Memory B cell (primary cell): Measurements from ENCODE around the gene FST.

Source experiments
- ATAC-seq: fragments of 150-1000 bp; cut with Tn5 transposase; 2 replicates; pipeline ENCODE4 v1.10.0; 2021; ENCODE audit warnings: low read depth, mild to moderate bottlenecking, moderate library complexity
- DNase-seq, 2 donors: peaks; one replicate each; pipeline ENCODE4 v3.0.0; 2022; ENCODE audit warnings: low spot score in 2 of 2
- H3K27ac Mint-ChIP-seq: one replicate; pipeline ENCODE4 v1.8.0; 2022; ENCODE audit warnings: mild to moderate bottlenecking, moderate library complexity, mixed read lengths
- H3K27me3 Mint-ChIP-seq: one replicate; pipeline ENCODE4 v1.8.0; 2022; ENCODE audit warnings: mixed read lengths
- H3K36me3 Mint-ChIP-seq: one replicate; pipeline ENCODE4 v1.8.0; 2022; ENCODE audit warnings: mild to moderate bottlenecking, mixed read lengths
- H3K4me1 Mint-ChIP-seq: one replicate; pipeline ENCODE4 v1.8.0; 2022; ENCODE audit warnings: mixed read lengths
- H3K4me3 Mint-ChIP-seq: one replicate; pipeline ENCODE4 v1.8.0; 2022; ENCODE audit warnings: mild to moderate bottlenecking, moderate library complexity, mixed read lengths
- H3K9me3 Mint-ChIP-seq: one replicate; pipeline ENCODE4 v1.8.0; 2022; ENCODE audit warnings: mixed read lengths

The FST gene

GRCh38 chr5:53479590-53480415 is 626 bp upstream of the FST start:
- H3K27ac Mint-ChIP-seq, result no peak overlapping the region
- H3K9me3 Mint-ChIP-seq, result no peaks in the 10 kb centered on the region
- peak overlapping the region; percentile 81 for H3K4me3 Mint-ChIP-seq
- peaks cover 26% of the 10 kb centered on the region for H3K4me1 Mint-ChIP-seq
- H3K36me3 Mint-ChIP-seq, result peaks cover 4% of the 10 kb centered on the region
- ATAC-seq, result no peak
- peak in 1 of 2 donors; percentile 28 for DNase-seq
- H3K27me3 Mint-ChIP-seq, result peaks cover 23% of the 10 kb centered on the region

- peaks cover 21% of the 10 kb centered on the region for H3K27me3 Mint-ChIP-seq
- H3K4me3 Mint-ChIP-seq, result peak overlapping the region; percentile 92
- no peak for ATAC-seq
- DNase-seq, result no peak
- no peak overlapping the region for H3K27ac Mint-ChIP-seq
- no peaks in the 10 kb centered on the region for H3K9me3 Mint-ChIP-seq
- peaks cover 26% of the 10 kb centered on the region for H3K4me1 Mint-ChIP-seq
- peaks cover 4% of the 10 kb centered on the region for H3K36me3 Mint-ChIP-seq
These were observed 894 bp downstream of the FST start for GRCh38 chr5:53481159-53481886.

DNA sequence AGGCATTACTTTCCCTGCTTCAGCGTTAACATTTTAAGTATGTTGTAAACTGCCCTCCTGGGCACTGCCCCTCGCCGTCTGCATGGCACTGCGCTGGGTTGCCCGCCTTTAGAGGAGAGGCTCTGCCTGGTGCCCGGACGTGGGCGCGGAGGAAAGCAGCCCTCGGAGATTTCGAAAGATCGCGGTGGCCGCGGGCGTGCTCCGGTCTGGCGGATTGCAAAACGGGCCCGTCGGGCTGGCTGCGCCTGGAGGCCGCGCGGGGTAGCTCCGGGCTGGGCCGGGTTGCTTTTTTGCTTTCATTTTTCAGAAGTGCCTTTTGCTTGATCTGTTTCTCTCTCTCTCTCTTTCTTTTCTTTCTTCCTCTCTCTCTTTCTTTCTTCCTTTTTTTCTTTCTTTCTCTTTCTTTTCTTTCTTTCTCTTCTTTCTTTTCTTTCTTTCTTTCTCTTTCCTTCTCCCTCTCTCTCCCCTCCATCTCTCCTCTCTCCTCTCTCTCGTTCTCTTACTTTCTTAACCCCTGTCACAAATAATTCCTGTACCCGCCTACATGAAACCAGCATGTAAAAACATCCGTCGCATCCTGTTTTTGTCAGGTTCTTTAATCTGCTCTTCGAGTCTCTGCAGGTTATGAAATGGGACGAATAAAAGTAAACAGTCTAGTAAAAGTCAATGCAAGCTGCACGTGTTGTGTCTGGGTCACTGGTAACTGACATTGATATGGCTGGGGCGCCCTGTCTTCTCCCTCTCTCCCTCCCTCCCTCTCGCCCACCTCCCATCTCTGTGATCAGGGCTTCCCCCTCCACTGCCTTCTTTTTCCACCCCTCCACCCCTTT is 1.7 kb downstream of the FST start:
- peaks cover 26% of the 10 kb centered on the region for H3K4me1 Mint-ChIP-seq
- peaks cover 4% of the 10 kb centered on the region for H3K36me3 Mint-ChIP-seq
- peak overlapping the region; percentile 39 for H3K27ac Mint-ChIP-seq
- ATAC-seq (peak; percentile 69), DNase-seq (peak in 1 of 2 donors; percentile 41)
- H3K4me3 Mint-ChIP-seq, result peak overlapping the region; percentile 92
- H3K27me3 Mint-ChIP-seq, result peaks cover 20% of the 10 kb centered on the region
- H3K9me3 Mint-ChIP-seq, result no peaks in the 10 kb centered on the region

GRCh38 chr5:53482717-53483638 is 2.5 kb downstream of the FST start:
- Mint-ChIP-seq H3K27ac (peak overlapping the region; percentile 39), H3K4me3 (peak overlapping the region; percentile 92), H3K27me3 (peaks cover 24% of the 10 kb centered on the region), H3K4me1 (peaks cover 26% of the 10 kb centered on the region), H3K36me3 (peaks cover 4% of the 10 kb centered on the region), H3K9me3 (no peaks in the 10 kb centered on the region)
- DNase-seq, result no peak
- ATAC-seq, result peak; percentile 21

DNA sequence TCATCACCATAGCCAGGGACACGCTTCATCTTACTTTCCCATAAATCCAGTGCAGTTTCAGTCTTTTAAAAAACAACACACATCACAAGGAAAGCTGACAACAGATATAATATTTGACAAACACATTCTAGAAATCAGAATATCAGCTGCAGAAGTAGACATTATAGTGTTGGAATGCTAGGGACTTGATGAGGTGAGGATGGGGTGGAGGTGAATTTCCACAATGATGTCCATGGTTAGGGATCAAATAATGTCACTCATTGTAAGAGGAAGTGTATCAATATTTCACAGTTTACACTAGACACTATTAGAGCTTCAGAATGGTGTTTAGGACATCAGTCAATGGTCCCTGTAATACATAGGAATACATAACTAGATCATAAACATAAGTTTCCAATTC is 7.0 kb downstream of the FST start:
- ATAC-seq (no peak), DNase-seq (no peak)
- Mint-ChIP-seq H3K4me1 (peaks cover 7% of the 10 kb centered on the region), H3K27ac (no peak overlapping the region), H3K4me3 (no peak overlapping the region), H3K9me3 (no peaks in the 10 kb centered on the region), H3K27me3 (peaks cover 15% of the 10 kb centered on the region), H3K36me3 (no peaks in the 10 kb centered on the region)

- peaks cover 15% of the 10 kb centered on the region for H3K27me3 Mint-ChIP-seq
- no peaks in the 10 kb centered on the region for H3K9me3 Mint-ChIP-seq
These were observed 7.8 kb downstream of the FST start for GRCh38 chr5:53488195-53488722.

DNA sequence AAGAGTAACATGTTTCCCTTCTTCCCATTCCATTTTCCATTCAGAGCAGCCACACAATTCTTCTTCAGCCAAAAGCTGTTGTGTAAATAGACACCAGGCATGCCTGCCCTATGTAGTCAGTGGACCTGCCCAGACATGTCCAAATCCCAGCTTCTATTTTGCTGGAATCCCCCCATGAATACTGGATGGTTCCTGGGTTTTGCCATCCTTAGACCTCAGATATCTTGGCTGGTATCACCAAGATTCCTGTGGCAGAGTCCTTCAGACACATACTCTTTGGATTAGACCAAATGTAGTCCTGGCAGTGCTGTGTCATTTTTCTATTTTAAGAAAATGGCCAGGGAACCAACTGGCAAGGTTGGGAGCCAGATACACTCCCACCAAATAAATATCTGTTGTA is 10.3 kb downstream of the FST start:
- no peak overlapping the region for H3K4me3 Mint-ChIP-seq
- H3K27ac Mint-ChIP-seq, result no peak overlapping the region
- DNase-seq, result no peak
- no peak for ATAC-seq
- H3K4me1 Mint-ChIP-seq, result no peaks in the 10 kb centered on the region
- H3K27me3 Mint-ChIP-seq, result peaks cover 18% of the 10 kb centered on the region
- peaks cover 2% of the 10 kb centered on the region for H3K9me3 Mint-ChIP-seq
- no peaks in the 10 kb centered on the region for H3K36me3 Mint-ChIP-seq

More at GRCh38 chr5:53488195-53488722, 7.8 kb downstream of the FST start:
- DNase-seq, result no peak
- Mint-ChIP-seq H3K4me1 (no peaks in the 10 kb centered on the region), H3K4me3 (no peak overlapping the region), H3K27ac (no peak overlapping the region), H3K36me3 (no peaks in the 10 kb centered on the region)
- no peak for ATAC-seq

- Mint-ChIP-seq H3K36me3 (no peaks in the 10 kb centered on the region), H3K27ac (no peak overlapping the region), H3K27me3 (peaks cover 2% of the 10 kb centered on the region), H3K4me3 (no peak overlapping the region), H3K4me1 (no peaks in the 10 kb centered on the region), H3K9me3 (no peaks in the 10 kb centered on the region)
- DNase-seq (no peak), ATAC-seq (no peak)
These were observed 20.6 kb downstream of the FST start for GRCh38 chr5:53501054-53501453.

GRCh38 chr5:53503562-53504218 is 23.3 kb downstream of the FST start:
- Mint-ChIP-seq H3K36me3 (no peaks in the 10 kb centered on the region), H3K27me3 (peaks cover 2% of the 10 kb centered on the region), H3K27ac (no peak overlapping the region), H3K4me1 (no peaks in the 10 kb centered on the region), H3K4me3 (no peak overlapping the region), H3K9me3 (peaks cover 5% of the 10 kb centered on the region)
- DNase-seq (no peak), ATAC-seq (no peak)

GRCh38 chr5:53507013-53507412 is 26.6 kb downstream of the FST start:
- no peaks in the 10 kb centered on the region for H3K36me3 Mint-ChIP-seq
- no peaks in the 10 kb centered on the region for H3K27me3 Mint-ChIP-seq
- peaks cover 23% of the 10 kb centered on the region for H3K9me3 Mint-ChIP-seq
- ATAC-seq, result no peak
- H3K4me1 Mint-ChIP-seq, result no peaks in the 10 kb centered on the region
- DNase-seq, result no peak
- no peak overlapping the region for H3K27ac Mint-ChIP-seq
- H3K4me3 Mint-ChIP-seq, result no peak overlapping the region

- Mint-ChIP-seq H3K9me3 (peaks cover 23% of the 10 kb centered on the region), H3K4me1 (no peaks in the 10 kb centered on the region), H3K27ac (no peak overlapping the region), H3K27me3 (no peaks in the 10 kb centered on the region), H3K36me3 (no peaks in the 10 kb centered on the region), H3K4me3 (no peak overlapping the region)
- no peak for ATAC-seq
- no peak for DNase-seq
These were observed 27.7 kb downstream of the FST start for GRCh38 chr5:53508125-53508524.

GRCh38 chr5:53512539-53512938 is 32.1 kb downstream of the FST start:
- peaks cover 18% of the 10 kb centered on the region for H3K9me3 Mint-ChIP-seq
- H3K4me3 Mint-ChIP-seq, result no peak overlapping the region
- DNase-seq (no peak), ATAC-seq (no peak)
- no peaks in the 10 kb centered on the region for H3K4me1 Mint-ChIP-seq
- H3K27ac Mint-ChIP-seq, result no peak overlapping the region
- H3K27me3 Mint-ChIP-seq, result peaks cover 1% of the 10 kb centered on the region
- no peaks in the 10 kb centered on the region for H3K36me3 Mint-ChIP-seq
